K562 (cell line): ENCODE measurements around the gene MLX. TPM values are rescaled to one million over a fixed set of nuclear protein-coding genes. Genes with fewer than 3 reads are reported as not detected.

Source experiments
- BRD4 ChIP-seq: fragments of 200-600 bp; sonication (generic); IDR thresholded peaks from 2 replicates; pipeline ENCODE4 v1.6.1; 2017; ENCODE audit warnings: inconsistent platforms
- CHCHD3 ChIP-seq: fragments of 250-450 bp; sonication (Bioruptor Pico); IDR thresholded peaks from 2 replicates; pipeline ENCODE4 v2.1.2; 2022; ENCODE audit warnings: mild to moderate bottlenecking
- DDX20 ChIP-seq: fragments of 450-650 bp; IDR thresholded peaks from 2 replicates; pipeline ENCODE4 v1.6.1; 2016; ENCODE audit warnings: missing genetic modification characterization, low read depth, mild to moderate bottlenecking, missing compliant biosample characterization, moderate library complexity
- ETV6 ChIP-seq, 3 experiments: fragments of 150-350 bp in 1 of 3; sonication (generic) in 1 of 3; formaldehyde crosslinking in 1 of 3; IDR thresholded peaks; 2 replicates each; pipeline versions ENCODE4 v1.6.1 to v1.8.0; 2014 to 2022; ENCODE audit warnings: borderline replicate concordance in 2 of 3, low read depth in 2 of 3, antibody characterized with exemption in 1 of 3, low read length in 1 of 3, mild to moderate bottlenecking in 1 of 3, missing genetic modification reagents in 1 of 3
- FOXM1 ChIP-seq, 2 experiments: fragments of 450-650 bp in 1 of 2; sonication (generic) in 1 of 2; formaldehyde crosslinking in 1 of 2; IDR thresholded peaks; 2 replicates each; pipeline versions ENCODE4 v1.6.1 to v1.9.0; 2017 to 2022; ENCODE audit warnings: low read depth in 2 of 2, mild to moderate bottlenecking in 2 of 2, missing genetic modification reagents in 1 of 2, moderate library complexity in 1 of 2
- FUS ChIP-seq: fragments of 200-400 bp; formaldehyde crosslinking; optimal IDR thresholded peaks from 2 replicates; pipeline ENCODE3; 2017; ENCODE audit warnings: low read depth, low read length
- GABPB1 ChIP-seq: sonication (generic); formaldehyde crosslinking; IDR thresholded peaks from 2 replicates; pipeline ENCODE4 v1.8.0; 2022; ENCODE audit warnings: mild to moderate bottlenecking, missing genetic modification reagents
- MED1 ChIP-seq: sonication (generic); formaldehyde crosslinking; IDR thresholded peaks from 2 replicates; pipeline ENCODE4 v1.8.1; 2023; ENCODE audit warnings: missing genetic modification reagents, borderline replicate concordance
- PRMT5 ChIP-seq: sonication (generic); formaldehyde crosslinking; IDR thresholded peaks from 2 replicates; pipeline ENCODE4 v1.5.0; 2020; ENCODE audit warnings: missing genetic modification reagents
- RNF2 ChIP-seq: sonication (generic); IDR thresholded peaks from 2 replicates; pipeline ENCODE4 v1.6.1; 2016
- TCF7 ChIP-seq: sonication (generic); IDR thresholded peaks from 2 replicates; pipeline ENCODE4 v1.6.1; 2016; ENCODE audit warnings: antibody characterized with exemption, borderline replicate concordance
- ZBTB8A ChIP-seq: fragments of 450-650 bp; IDR thresholded peaks from 2 replicates; pipeline ENCODE4 v1.6.1; 2018; ENCODE audit warnings: mild to moderate bottlenecking, moderate library complexity; ENCODE audit not compliant: partially characterized antibody
- ZNF551 ChIP-seq: fragments of 250-450 bp; sonication (Bioruptor Pico); IDR thresholded peaks from 2 replicates; pipeline ENCODE4 v1.5.0; 2021; ENCODE audit warnings: mild to moderate bottlenecking, moderate library complexity
- polyA plus RNA-seq, 8 experiments: library from polyadenylated mRNA; depleted of rRNA in 4 of 8; stranded (reverse) in 5 of 8; unstranded in 3 of 8; fragments of >200 nt; fragmentation: Nextera tagmentation in 2 of 8; fragmentation: Illumina TruSeq in 1 of 8; extraction: Ambion mirVana in 2 of 8; extraction: Trizol in 1 of 8; gene quantifications; 2 replicates each; pipeline versions ENCODE4 v1.2.1 to v1.2.3, GENCODE V29; 2011 to 2014; ENCODE audit warnings: inconsistent platforms in 1 of 8, missing spikeins in 1 of 8
- total RNA-seq, 7 experiments: library from RNA; depleted of rRNA in 6 of 7; stranded (reverse); fragments of >200 nt in 6 of 7; fragmentation: Illumina TruSeq in 2 of 7; extraction: Trizol in 2 of 7; gene quantifications; 2 replicates each; pipeline versions ENCODE4 v1.2.1 to v1.2.3, GENCODE V29; 2011 to 2021; ENCODE audit warnings: low replicate concordance in 1 of 7
- TF ChIP-seq, protein P1 (sequence below): IDR thresholded peaks from 2 replicates; pipeline ENCODE4 v1.6.1; 2014; ENCODE audit warnings: antibody characterized with exemption
- TF ChIP-seq, protein P2 (sequence below), 2 experiments: fragments of 450-650 bp; conservative IDR thresholded peaks; 2 replicates each; pipeline ENCODE4 v1.6.1; 2017; ENCODE audit warnings: mild to moderate bottlenecking in 2 of 2, moderate library complexity in 2 of 2
- TF ChIP-seq, protein P3 (sequence below): IDR thresholded peaks from 2 replicates; pipeline ENCODE4 v1.6.1; 2011; ENCODE audit warnings: borderline replicate concordance, low read depth, mild to moderate bottlenecking, moderate library complexity, low read length; ENCODE audit not compliant: insufficient read depth, poor library complexity, severe bottlenecking
- TF ChIP-seq, protein P4 (sequence below): IDR thresholded peaks from 2 replicates; pipeline ENCODE4 v1.6.1; 2012; ENCODE audit warnings: low read depth, low read length, improper control_type of control experiment, borderline replicate concordance
- TF ChIP-seq, protein P5 (sequence below): fragments of 450-650 bp; formaldehyde crosslinking; conservative IDR thresholded peaks from 2 replicates; pipeline ENCODE4 v1.4.0; 2022; ENCODE audit warnings: mild to moderate bottlenecking, missing genetic modification characterization

MLX gene
- total and polyA plus RNA-seq, 9 of the 15 experiments (the other 6 are each of a cell fraction or from before 2014, with no cell fraction given): 42.9 to 100 (median 58.9) TPM

DNA sequence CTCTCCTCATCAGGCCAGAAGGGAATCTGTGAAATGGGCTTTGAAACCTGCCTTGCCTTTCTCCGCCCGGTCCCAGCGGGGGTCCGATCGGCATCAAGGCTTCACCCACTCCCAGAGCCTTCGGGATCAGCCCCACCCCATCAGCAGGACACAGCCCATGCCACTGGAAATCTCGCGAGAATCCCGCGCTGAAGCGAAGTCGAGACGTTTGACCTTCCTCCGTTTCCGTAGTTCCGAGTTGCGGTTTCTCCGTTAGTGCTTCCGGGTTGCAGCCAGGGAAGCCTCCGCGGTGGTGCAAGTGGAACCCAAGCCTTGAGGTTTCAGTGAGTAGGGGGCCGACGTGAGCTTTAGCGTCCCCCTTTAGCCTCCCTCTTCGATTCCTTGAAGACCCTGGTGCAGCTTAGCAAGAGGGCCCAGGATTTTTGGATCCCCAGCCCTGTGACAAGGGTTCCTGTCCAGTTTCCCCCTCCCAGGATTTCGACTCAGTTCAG lies 5.0 kb upstream of the MLX start, which contains the start of gene COASY (continued):
- TF ChIP-seq, protein P1, sequence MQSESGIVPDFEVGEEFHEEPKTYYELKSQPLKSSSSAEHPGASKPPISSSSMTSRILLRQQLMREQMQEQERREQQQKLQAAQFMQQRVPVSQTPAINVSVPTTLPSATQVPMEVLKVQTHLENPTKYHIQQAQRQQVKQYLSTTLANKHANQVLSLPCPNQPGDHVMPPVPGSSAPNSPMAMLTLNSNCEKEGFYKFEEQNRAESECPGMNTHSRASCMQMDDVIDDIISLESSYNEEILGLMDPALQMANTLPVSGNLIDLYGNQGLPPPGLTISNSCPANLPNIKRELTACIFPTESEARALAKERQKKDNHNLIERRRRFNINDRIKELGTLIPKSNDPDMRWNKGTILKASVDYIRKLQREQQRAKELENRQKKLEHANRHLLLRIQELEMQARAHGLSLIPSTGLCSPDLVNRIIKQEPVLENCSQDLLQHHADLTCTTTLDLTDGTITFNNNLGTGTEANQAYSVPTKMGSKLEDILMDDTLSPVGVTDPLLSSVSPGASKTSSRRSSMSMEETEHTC: no peak
- TF ChIP-seq, protein P2, sequence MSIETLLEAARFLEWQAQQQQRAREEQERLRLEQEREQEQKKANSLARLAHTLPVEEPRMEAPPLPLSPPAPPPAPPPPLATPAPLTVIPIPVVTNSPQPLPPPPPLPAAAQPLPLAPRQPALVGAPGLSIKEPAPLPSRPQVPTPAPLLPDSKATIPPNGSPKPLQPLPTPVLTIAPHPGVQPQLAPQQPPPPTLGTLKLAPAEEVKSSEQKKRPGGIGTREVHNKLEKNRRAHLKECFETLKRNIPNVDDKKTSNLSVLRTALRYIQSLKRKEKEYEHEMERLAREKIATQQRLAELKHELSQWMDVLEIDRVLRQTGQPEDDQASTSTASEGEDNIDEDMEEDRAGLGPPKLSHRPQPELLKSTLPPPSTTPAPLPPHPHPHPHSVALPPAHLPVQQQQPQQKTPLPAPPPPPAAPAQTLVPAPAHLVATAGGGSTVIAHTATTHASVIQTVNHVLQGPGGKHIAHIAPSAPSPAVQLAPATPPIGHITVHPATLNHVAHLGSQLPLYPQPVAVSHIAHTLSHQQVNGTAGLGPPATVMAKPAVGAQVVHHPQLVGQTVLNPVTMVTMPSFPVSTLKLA (conservative IDR thresholded peaks at IDR 0.05): peak; percentile 39 to 78; a peak in 3 of 4 replicates
- TF ChIP-seq TCF7 (no peak), DDX20 (tag) (no peak), ZBTB8A (no peak), FOXM1 (IDR thresholded peaks at IDR 0.05; ENCODE audit: low read depth) (no peak), FOXM1 (CRISPR knock-in tag; IDR thresholded peaks at IDR 0.05; ENCODE audit: low read depth) (no peak), ETV6 (IDR thresholded peaks at IDR 0.05; ENCODE audit: borderline replicate concordance in 1 of 2, low read depth in 2 of 2, low read length in 1 of 2) (no peak), ETV6 (CRISPR knock-in tag; IDR thresholded peaks at IDR 0.05; ENCODE audit: borderline replicate concordance) (no peak), FUS (no peak), GABPB1 (peak; percentile 96), MED1 (no peak), ZNF551 (CRISPR knock-in tag) (no peak), BRD4 (no peak), RNF2 (peak; percentile 27; the same call in 1 of the 2 replicates), PRMT5 (CRISPR knock-in tag) (no peak), CHCHD3 (CRISPR knock-in tag) (no peak)
- TF ChIP-seq, protein P3, sequence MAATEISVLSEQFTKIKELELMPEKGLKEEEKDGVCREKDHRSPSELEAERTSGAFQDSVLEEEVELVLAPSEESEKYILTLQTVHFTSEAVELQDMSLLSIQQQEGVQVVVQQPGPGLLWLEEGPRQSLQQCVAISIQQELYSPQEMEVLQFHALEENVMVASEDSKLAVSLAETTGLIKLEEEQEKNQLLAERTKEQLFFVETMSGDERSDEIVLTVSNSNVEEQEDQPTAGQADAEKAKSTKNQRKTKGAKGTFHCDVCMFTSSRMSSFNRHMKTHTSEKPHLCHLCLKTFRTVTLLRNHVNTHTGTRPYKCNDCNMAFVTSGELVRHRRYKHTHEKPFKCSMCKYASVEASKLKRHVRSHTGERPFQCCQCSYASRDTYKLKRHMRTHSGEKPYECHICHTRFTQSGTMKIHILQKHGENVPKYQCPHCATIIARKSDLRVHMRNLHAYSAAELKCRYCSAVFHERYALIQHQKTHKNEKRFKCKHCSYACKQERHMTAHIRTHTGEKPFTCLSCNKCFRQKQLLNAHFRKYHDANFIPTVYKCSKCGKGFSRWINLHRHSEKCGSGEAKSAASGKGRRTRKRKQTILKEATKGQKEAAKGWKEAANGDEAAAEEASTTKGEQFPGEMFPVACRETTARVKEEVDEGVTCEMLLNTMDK: no peak
- TF ChIP-seq, protein P4, sequence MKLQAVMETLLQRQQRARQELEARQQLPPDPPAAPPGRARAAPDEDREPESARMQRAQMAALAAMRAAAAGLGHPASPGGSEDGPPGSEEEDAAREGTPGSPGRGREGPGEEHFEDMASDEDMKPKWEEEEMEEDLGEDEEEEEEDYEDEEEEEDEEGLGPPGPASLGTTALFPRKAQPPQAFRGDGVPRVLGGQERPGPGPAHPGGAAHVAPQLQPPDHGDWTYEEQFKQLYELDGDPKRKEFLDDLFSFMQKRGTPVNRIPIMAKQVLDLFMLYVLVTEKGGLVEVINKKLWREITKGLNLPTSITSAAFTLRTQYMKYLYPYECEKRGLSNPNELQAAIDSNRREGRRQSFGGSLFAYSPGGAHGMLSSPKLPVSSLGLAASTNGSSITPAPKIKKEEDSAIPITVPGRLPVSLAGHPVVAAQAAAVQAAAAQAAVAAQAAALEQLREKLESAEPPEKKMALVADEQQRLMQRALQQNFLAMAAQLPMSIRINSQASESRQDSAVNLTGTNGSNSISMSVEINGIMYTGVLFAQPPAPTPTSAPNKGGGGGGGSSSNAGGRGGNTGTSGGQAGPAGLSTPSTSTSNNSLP: no peak
- TF ChIP-seq, protein P5, sequence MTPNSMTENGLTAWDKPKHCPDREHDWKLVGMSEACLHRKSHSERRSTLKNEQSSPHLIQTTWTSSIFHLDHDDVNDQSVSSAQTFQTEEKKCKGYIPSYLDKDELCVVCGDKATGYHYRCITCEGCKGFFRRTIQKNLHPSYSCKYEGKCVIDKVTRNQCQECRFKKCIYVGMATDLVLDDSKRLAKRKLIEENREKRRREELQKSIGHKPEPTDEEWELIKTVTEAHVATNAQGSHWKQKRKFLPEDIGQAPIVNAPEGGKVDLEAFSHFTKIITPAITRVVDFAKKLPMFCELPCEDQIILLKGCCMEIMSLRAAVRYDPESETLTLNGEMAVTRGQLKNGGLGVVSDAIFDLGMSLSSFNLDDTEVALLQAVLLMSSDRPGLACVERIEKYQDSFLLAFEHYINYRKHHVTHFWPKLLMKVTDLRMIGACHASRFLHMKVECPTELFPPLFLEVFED (CRISPR knock-in tag): no peak
